AG04450 (cell line): ENCODE results near the gene FBLN7. TPM values are rescaled to one million over a fixed set of nuclear protein-coding genes. Genes with fewer than 3 reads are reported as not detected.

Experiments
- CTCF ChIA-PET: fragments of 300-600, 350-600 bp; formaldehyde crosslinking; extraction: SDS; loops from one replicate; lab custom pipeline; 2022; ENCODE audit warnings: antibody characterized with exemption, inconsistent platforms; lab: Charles Lee
- POLR2A ChIA-PET: fragments of 350-600 bp; formaldehyde crosslinking; extraction: SDS; loops from one replicate; lab custom pipeline; 2021; ENCODE audit warnings: antibody characterized with exemption, inconsistent platforms; lab: Yijun Ruan, JAX
- DNase-seq: peaks from one replicate; pipeline ENCODE4 v3.0.0-alpha.2; 2011; ENCODE audit warnings: low read depth, low spot score
- H3K27ac ChIP-seq: one replicate; pipeline ENCODE4 v1.5.1; 2012; ENCODE audit warnings: low read depth, low read length, control low read depth
- H3K27me3 ChIP-seq: one replicate; pipeline ENCODE4 v1.6.0; 2012; ENCODE audit warnings: low read length; ENCODE audit not compliant: control insufficient read depth, insufficient read depth
- H3K4me3 ChIP-seq: 2 replicates; pipeline ENCODE4 v1.5.1; 2011; ENCODE audit warnings: mild to moderate bottlenecking, low read depth, low read length, control low read depth
- H3K9me3 ChIP-seq: 2 replicates; pipeline ENCODE4 v1.5.1; 2012; ENCODE audit warnings: low read length; ENCODE audit not compliant: control insufficient read depth, insufficient read depth
- CTCF ChIP-seq: IDR thresholded peaks from 2 replicates; pipeline ENCODE4 v1.5.1; 2011; ENCODE audit warnings: low read depth, low read length, control low read depth, inconsistent platforms
- polyA plus RNA-seq: library from polyadenylated mRNA; depleted of rRNA; stranded (reverse); fragments of >200 nt; gene quantifications from 2 replicates; pipeline ENCODE4 v1.2.3, GENCODE V29; 2011

Gene FBLN7
- polyA plus RNA-seq, 1 experiment: 0.22 TPM

- no peak overlapping the region for H3K27ac ChIP-seq
- no peak for DNase-seq
- CTCF ChIA-PET: no interaction called here
- H3K9me3 ChIP-seq: peaks cover 4% of the 10 kb centered on the region; the same call in 1 of the 2 replicates
- H3K27me3 ChIP-seq: no peaks in the 10 kb centered on the region
- no peak overlapping the region for H3K4me3 ChIP-seq
- POLR2A ChIA-PET: no interaction called here
- no peak for TF ChIP-seq CTCF
Observed at GRCh38 chr2:112157472-112157871, 19.3 kb downstream of the FBLN7 start.

- ChIA-PET POLR2A (no interaction called here), CTCF (no interaction called here)
- TF ChIP-seq CTCF: no peak
- Histone ChIP-seq H3K9me3 (peaks cover 4% of the 10 kb centered on the region; the same call in 1 of the 2 replicates), H3K27ac (no peak overlapping the region), H3K4me3 (no peak overlapping the region), H3K27me3 (no peaks in the 10 kb centered on the region)
- no peak for DNase-seq
Observed at GRCh38 chr2:112159454-112159921, 21.3 kb downstream of the FBLN7 start.

- POLR2A ChIA-PET: no interaction called here
- Histone ChIP-seq H3K4me3 (no peak overlapping the region), H3K9me3 (peaks cover 4% of the 10 kb centered on the region; the same call in 1 of the 2 replicates), H3K27ac (peak overlapping the region; percentile 21), H3K27me3 (no peaks in the 10 kb centered on the region)
- CTCF ChIA-PET: no interaction called here
- no peak for DNase-seq
- TF ChIP-seq CTCF: no peak
Observed at GRCh38 chr2:112160283-112161250, 22.4 kb downstream of the FBLN7 start.

- Histone ChIP-seq H3K27ac (no peak overlapping the region), H3K27me3 (no peaks in the 10 kb centered on the region), H3K4me3 (no peak overlapping the region), H3K9me3 (peaks cover 4% of the 10 kb centered on the region; the same call in 1 of the 2 replicates)
- ChIA-PET POLR2A (no interaction called here), CTCF (interaction anchor here (0.7 kb wide), 1 partner anchor 112 kb away, joined by 3 read pairs; no protein-coding TSS in a partner anchor)
- no peak for DNase-seq
- no peak for TF ChIP-seq CTCF
Observed at GRCh38 chr2:112161431-112162145, 23.4 kb downstream of the FBLN7 start.
